ENCODE data around the gene REEP6.
"Not testable (repeated sequence)": the region's sequence is repeated elsewhere in the genome, so short reads cannot be mapped to it uniquely, and the experiment has no call there.

The REEP6 gene

DNA sequence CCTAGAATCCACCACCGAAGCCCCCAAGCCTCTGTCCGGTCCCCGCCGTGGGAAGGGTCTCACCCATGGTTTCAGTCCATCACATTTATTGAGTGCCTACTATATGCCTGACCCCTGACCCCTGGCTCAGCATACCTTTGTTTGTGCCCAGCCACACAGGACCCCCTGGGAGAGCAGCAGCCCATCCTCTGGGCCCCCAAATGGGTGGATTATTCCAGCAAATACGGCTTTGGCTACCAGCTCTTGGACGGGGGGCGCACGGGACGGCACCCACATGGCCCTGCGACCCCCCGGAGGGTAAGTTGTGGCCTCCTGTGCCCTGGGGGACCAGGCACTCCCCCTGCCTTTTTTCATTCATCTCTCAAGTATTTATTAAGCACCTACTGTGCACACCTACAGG lies 40.6 kb downstream of the REEP6 start:
- TF ChIP-seq, protein P1, sequence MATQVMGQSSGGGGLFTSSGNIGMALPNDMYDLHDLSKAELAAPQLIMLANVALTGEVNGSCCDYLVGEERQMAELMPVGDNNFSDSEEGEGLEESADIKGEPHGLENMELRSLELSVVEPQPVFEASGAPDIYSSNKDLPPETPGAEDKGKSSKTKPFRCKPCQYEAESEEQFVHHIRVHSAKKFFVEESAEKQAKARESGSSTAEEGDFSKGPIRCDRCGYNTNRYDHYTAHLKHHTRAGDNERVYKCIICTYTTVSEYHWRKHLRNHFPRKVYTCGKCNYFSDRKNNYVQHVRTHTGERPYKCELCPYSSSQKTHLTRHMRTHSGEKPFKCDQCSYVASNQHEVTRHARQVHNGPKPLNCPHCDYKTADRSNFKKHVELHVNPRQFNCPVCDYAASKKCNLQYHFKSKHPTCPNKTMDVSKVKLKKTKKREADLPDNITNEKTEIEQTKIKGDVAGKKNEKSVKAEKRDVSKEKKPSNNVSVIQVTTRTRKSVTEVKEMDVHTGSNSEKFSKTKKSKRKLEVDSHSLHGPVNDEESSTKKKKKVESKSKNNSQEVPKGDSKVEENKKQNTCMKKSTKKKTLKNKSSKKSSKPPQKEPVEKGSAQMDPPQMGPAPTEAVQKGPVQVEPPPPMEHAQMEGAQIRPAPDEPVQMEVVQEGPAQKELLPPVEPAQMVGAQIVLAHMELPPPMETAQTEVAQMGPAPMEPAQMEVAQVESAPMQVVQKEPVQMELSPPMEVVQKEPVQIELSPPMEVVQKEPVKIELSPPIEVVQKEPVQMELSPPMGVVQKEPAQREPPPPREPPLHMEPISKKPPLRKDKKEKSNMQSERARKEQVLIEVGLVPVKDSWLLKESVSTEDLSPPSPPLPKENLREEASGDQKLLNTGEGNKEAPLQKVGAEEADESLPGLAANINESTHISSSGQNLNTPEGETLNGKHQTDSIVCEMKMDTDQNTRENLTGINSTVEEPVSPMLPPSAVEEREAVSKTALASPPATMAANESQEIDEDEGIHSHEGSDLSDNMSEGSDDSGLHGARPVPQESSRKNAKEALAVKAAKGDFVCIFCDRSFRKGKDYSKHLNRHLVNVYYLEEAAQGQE (IDR thresholded peaks at IDR 0.05; ENCODE audit: insufficient replicate concordance, low read depth) = no peak
- TF ChIP-seq, protein P2, sequence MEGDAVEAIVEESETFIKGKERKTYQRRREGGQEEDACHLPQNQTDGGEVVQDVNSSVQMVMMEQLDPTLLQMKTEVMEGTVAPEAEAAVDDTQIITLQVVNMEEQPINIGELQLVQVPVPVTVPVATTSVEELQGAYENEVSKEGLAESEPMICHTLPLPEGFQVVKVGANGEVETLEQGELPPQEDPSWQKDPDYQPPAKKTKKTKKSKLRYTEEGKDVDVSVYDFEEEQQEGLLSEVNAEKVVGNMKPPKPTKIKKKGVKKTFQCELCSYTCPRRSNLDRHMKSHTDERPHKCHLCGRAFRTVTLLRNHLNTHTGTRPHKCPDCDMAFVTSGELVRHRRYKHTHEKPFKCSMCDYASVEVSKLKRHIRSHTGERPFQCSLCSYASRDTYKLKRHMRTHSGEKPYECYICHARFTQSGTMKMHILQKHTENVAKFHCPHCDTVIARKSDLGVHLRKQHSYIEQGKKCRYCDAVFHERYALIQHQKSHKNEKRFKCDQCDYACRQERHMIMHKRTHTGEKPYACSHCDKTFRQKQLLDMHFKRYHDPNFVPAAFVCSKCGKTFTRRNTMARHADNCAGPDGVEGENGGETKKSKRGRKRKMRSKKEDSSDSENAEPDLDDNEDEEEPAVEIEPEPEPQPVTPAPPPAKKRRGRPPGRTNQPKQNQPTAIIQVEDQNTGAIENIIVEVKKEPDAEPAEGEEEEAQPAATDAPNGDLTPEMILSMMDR (IDR thresholded peaks at IDR 0.05; ENCODE audit: insufficient read depth, low read length) = no peak
- TF ChIP-seq POLR2AphosphoS5 (IDR thresholded peaks at IDR 0.05; ENCODE audit: low read depth) = no peak
- no peak for TF ChIP-seq SPI1 (IDR thresholded peaks at IDR 0.05; ENCODE audit: borderline replicate concordance, low read depth)
- TF ChIP-seq GABPA (IDR thresholded peaks at IDR 0.05; ENCODE audit: low read depth) = no peak
- H3K27me3 ChIP-seq (ENCODE audit: insufficient read depth, poor library complexity, severe bottlenecking) = no peaks in the 10 kb centered on the region
- no peak for DNase-seq (ENCODE audit: low read depth in 1 of 2, low spot score in 1 of 2)
- H3K27ac ChIP-seq (replicated peaks) = no peak overlapping the region
- H3K4me3 ChIP-seq (replicated peaks; ENCODE audit: insufficient read depth, low read length) = no peak overlapping the region

DNA sequence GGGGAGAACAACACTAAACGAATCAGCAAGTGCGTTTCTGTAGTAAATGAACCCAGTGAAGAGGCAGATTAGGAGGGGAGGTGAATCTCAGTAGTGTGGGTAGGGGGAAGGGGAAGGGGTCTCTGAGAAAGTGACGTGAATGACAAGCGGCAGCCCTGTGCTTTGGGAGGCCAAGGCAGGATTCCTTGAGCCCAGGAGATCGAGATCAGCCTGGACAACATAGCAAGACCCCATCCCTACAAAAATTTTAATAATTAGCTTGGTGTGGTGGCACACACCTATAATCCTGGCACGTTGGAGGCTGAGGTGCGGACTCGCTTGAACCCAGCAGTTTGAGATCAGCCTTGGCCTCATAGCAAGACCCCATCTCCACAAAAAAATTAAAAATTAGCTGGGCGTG lies 41.0 kb downstream of the REEP6 start:
- no peak overlapping the region for H3K27ac ChIP-seq (replicated peaks)
- no peak for TF ChIP-seq SPI1 (IDR thresholded peaks at IDR 0.05; ENCODE audit: borderline replicate concordance, low read depth)
- TF ChIP-seq GABPA (IDR thresholded peaks at IDR 0.05; ENCODE audit: low read depth) = no peak
- TF ChIP-seq, protein P1 (IDR thresholded peaks at IDR 0.05; ENCODE audit: insufficient replicate concordance, low read depth) = no peak
- TF ChIP-seq POLR2AphosphoS5 (IDR thresholded peaks at IDR 0.05; ENCODE audit: low read depth) = no peak
- TF ChIP-seq, protein P2 (IDR thresholded peaks at IDR 0.05; ENCODE audit: insufficient read depth, low read length) = no peak
- no peak for DNase-seq (ENCODE audit: low read depth in 1 of 2, low spot score in 1 of 2)
- H3K4me3 ChIP-seq (replicated peaks; ENCODE audit: insufficient read depth, low read length) = no peak overlapping the region
- no peaks in the 10 kb centered on the region for H3K27me3 ChIP-seq (ENCODE audit: insufficient read depth, poor library complexity, severe bottlenecking)

DNA sequence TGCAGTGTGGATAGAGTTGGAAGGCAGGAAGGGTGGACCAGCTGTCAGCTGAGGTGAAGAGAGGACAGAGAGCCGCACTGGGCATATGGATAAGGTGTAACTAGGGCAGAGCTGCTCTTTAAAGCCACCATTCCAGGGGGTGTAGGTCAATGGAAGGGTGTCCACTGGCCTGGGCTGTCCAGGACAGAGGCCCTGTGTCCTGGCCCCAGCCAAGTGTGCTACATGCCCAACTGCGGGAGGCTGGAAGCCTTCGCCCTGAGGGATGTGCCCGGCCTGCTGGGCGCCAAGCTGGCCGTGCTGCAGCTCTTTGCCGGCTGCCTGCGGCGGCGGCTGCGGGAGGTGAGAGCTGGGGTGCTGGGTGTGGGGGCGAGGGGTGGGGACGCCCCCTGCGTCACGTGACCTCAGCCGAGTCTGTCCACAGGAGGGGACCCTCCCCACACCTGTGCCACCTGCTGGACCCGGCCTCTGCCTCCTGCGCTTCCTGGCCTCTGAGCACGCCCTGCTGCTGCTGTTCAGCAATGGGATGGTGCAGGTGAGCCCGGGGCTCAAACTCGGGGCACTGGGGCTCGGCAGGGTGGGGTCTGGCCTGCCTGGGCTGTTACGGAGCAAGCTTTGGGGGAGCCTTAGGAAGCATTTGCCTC lies 42.6 kb downstream of the REEP6 start:
- DNase-seq (ENCODE audit: low read depth in 1 of 2, low spot score in 1 of 2) = no peak
- TF ChIP-seq POLR2AphosphoS5 (IDR thresholded peaks at IDR 0.05; ENCODE audit: low read depth) = no peak
- Histone ChIP-seq H3K27ac (replicated peaks) (no peak overlapping the region), H3K4me3 (replicated peaks; ENCODE audit: insufficient read depth, low read length) (no peak overlapping the region), H3K27me3 (ENCODE audit: insufficient read depth, poor library complexity, severe bottlenecking) (no peaks in the 10 kb centered on the region)

DNA sequence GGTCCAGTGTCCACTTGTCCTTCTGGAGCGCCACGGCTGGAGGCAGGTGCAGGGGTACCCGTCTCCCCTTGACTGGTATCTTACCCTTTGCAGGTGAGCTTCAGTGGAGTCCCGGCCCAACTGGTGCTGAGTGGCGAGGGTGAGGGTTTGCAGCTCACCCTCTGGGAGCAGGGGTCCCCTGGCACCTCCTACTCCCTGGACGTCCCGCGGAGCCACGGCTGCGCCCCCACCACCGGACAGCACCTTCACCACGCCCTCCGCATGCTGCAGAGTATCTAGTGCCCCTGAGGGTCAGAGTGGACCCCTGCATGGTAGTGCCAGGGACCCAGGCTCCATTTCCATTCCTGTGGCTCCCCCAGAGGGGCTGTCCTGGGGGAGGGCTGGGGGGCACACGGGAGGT lies 44.0 kb downstream of the REEP6 start:
- TF ChIP-seq, protein P1 (IDR thresholded peaks at IDR 0.05; ENCODE audit: insufficient replicate concordance, low read depth) = no peak
- TF ChIP-seq SPI1 (IDR thresholded peaks at IDR 0.05; ENCODE audit: borderline replicate concordance, low read depth) (no peak), POLR2AphosphoS5 (IDR thresholded peaks at IDR 0.05; ENCODE audit: low read depth) (no peak), GABPA (IDR thresholded peaks at IDR 0.05; ENCODE audit: low read depth) (no peak)
- TF ChIP-seq, protein P2 (IDR thresholded peaks at IDR 0.05; ENCODE audit: insufficient read depth, low read length) = no peak
- no peak overlapping the region for H3K4me3 ChIP-seq (replicated peaks; ENCODE audit: insufficient read depth, low read length)
- no peak for DNase-seq (ENCODE audit: low read depth in 1 of 2, low spot score in 1 of 2)

DNA sequence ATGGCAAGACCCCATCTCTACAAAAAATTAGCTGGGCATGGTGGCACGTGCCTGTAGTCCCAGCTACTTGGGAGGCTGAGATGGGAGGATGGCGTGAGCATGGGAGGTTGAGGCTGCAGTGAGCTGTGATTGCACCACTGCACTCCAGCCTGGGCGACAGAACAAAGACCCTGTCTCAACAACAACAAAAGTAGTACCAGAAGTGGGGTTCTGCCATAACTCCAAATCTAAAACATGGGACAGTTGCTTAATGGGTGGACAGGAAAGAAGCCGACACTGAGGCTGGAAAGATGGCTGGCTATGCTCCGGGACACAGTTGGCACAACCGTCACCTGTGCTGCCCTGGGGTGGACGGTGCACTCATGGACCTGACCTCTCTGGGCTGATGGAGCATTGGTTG lies 44.7 kb downstream of the REEP6 start:
- not testable (repeated sequence) for DNase-seq (ENCODE audit: low read depth in 1 of 2, low spot score in 1 of 2); H3K4me3 ChIP-seq (replicated peaks; ENCODE audit: insufficient read depth, low read length); H3K27ac ChIP-seq (replicated peaks)
- H3K27me3 ChIP-seq (ENCODE audit: insufficient read depth, poor library complexity, severe bottlenecking) = peaks cover 10% of the 10 kb centered on the region

More for the DNA sequence above, 44.0 kb downstream of the REEP6 start:
- H3K27ac ChIP-seq (replicated peaks) = no peak overlapping the region
- H3K27me3 ChIP-seq (ENCODE audit: insufficient read depth, poor library complexity, severe bottlenecking) = peaks cover 3% of the 10 kb centered on the region

Data from HL-60 (cell line).